SK-N-SH (cell line): ENCODE data around the gene PLD4. TPM values are rescaled to one million over a fixed set of nuclear protein-coding genes. Genes with fewer than 3 reads are reported as not detected.
"Not testable (repeated sequence)": the region's sequence is repeated elsewhere in the genome, so short reads cannot be mapped to it uniquely, and the experiment has no call there.

Experiments used
- CTCF ChIA-PET: fragments of 300-600, 350-600 bp; formaldehyde crosslinking; extraction: SDS; loops from one replicate; lab custom pipeline; 2021; lab: Yijun Ruan, JAX
- POLR2A ChIA-PET: fragments of 350-600 bp; sonication (Branson Sonifier 250); formaldehyde crosslinking; extraction: SDS; loops from one replicate; lab custom pipeline; 2020; ENCODE audit warnings: antibody characterized with exemption, inconsistent platforms; lab: Yijun Ruan, JAX
- DNase-seq: peaks from one replicate; pipeline ENCODE4 v3.0.0; 2012
- H2AFZ ChIP-seq: fragments of 200-600 bp; sonication (generic); 2 replicates; pipeline ENCODE4 v1.8.1; 2016; ENCODE audit warnings: antibody characterized with exemption, mild to moderate bottlenecking, low read depth
- H3F3A ChIP-seq: fragments of 200-600 bp; sonication (generic); replicated peaks from 2 replicates; pipeline ENCODE3; 2016; ENCODE audit warnings: antibody characterized with exemption, mild to moderate bottlenecking; ENCODE audit not compliant: insufficient read depth
- H3K27ac ChIP-seq, 2 experiments: fragments of 200-500 bp in 1 of 2; fragments of 200-600 bp in 1 of 2; sonication (Bioruptor generic) in 1 of 2; sonication (generic), shearing (Covaris generic) in 1 of 2; 2 replicates each; pipeline versions ENCODE4 v1.5.1 to v1.6.1; 2014 to 2016; ENCODE audit warnings: low read depth in 2 of 2, inconsistent platforms in 1 of 2, low read length in 1 of 2, mild to moderate bottlenecking in 1 of 2, mixed read lengths in 1 of 2
- H3K27me3 ChIP-seq: fragments of 200-600 bp; sonication (generic), shearing (Covaris generic); 2 replicates; pipeline ENCODE4 v1.6.1; 2016; ENCODE audit warnings: mixed run types; ENCODE audit not compliant: insufficient read depth
- H3K36me3 ChIP-seq, 2 experiments: fragments of 200-500 bp in 1 of 2; fragments of 200-600 bp in 1 of 2; sonication (Bioruptor generic) in 1 of 2; sonication (generic) in 1 of 2; replicated peaks in 1 of 2; 2 replicates each; pipeline versions ENCODE3 to v1.5.1; 2014 to 2016; ENCODE audit warnings: low read length in 1 of 2, mild to moderate bottlenecking in 1 of 2; ENCODE audit not compliant: insufficient read depth in 2 of 2, control insufficient read depth in 1 of 2
- H3K4me1 ChIP-seq, 2 experiments: fragments of 200-500 bp in 1 of 2; fragments of 200-600 bp in 1 of 2; sonication (Bioruptor generic) in 1 of 2; sonication (generic), shearing (Covaris generic) in 1 of 2; 2 replicates each; pipeline versions ENCODE4 v1.5.1 to v1.6.1; 2014 to 2016; ENCODE audit warnings: low read depth in 1 of 2, low read length in 1 of 2, mixed run types in 1 of 2; ENCODE audit not compliant: insufficient read depth in 2 of 2, control insufficient read depth in 1 of 2
- H3K4me2 ChIP-seq: fragments of 200-600 bp; sonication (generic), shearing (Covaris generic); 2 replicates; pipeline ENCODE4 v1.6.1; 2017; ENCODE audit warnings: mixed run types
- H3K4me3 ChIP-seq, 2 experiments: fragments of 200-500 bp in 1 of 2; fragments of 200-600 bp in 1 of 2; sonication (Bioruptor generic) in 1 of 2; sonication (generic), shearing (Covaris generic) in 1 of 2; 2 replicates each; pipeline versions ENCODE4 v1.5.1 to v1.8.1; 2014 to 2016; ENCODE audit warnings: low read depth in 2 of 2, inconsistent platforms in 1 of 2, low read length in 1 of 2, mild to moderate bottlenecking in 1 of 2, mixed read lengths in 1 of 2, moderate library complexity in 1 of 2
- H3K79me2 ChIP-seq: fragments of 200-600 bp; sonication (generic); 2 replicates; pipeline ENCODE4 v1.8.1; 2017; ENCODE audit warnings: mild to moderate bottlenecking; ENCODE audit not compliant: insufficient read depth
- H3K9ac ChIP-seq: fragments of 200-600 bp; sonication (generic); 2 replicates; pipeline ENCODE4 v1.6.1; 2017; ENCODE audit warnings: mixed run types
- H3K9me2 ChIP-seq: fragments of 200-600 bp; sonication (generic); 2 replicates; pipeline ENCODE4 v1.6.1; 2017; ENCODE audit warnings: mixed run types
- H3K9me3 ChIP-seq: fragments of 200-600 bp; sonication (generic); 2 replicates; pipeline ENCODE4 v1.6.1; 2017; ENCODE audit warnings: mixed run types, mild to moderate bottlenecking, moderate library complexity
- H4K20me1 ChIP-seq: fragments of 200-600 bp; sonication (generic); 2 replicates; pipeline ENCODE4 v1.6.1; 2017; ENCODE audit warnings: mild to moderate bottlenecking, mixed run types; ENCODE audit not compliant: insufficient read depth
- CHD2 ChIP-seq: fragments of 150-350 bp; IDR thresholded peaks from 2 replicates; pipeline ENCODE4 v1.6.1; 2018; ENCODE audit warnings: low read length; ENCODE audit not compliant: partially characterized antibody
- FOXJ3 ChIP-seq: sonication (generic); formaldehyde crosslinking; IDR thresholded peaks from 2 replicates; pipeline ENCODE4 v1.5.1; 2020; ENCODE audit warnings: mild to moderate bottlenecking, missing genetic modification reagents
- FOXM1 ChIP-seq: IDR thresholded peaks from 2 replicates; pipeline ENCODE4 v1.4.0; 2012; ENCODE audit warnings: low read depth, mild to moderate bottlenecking
- GABPA ChIP-seq: IDR thresholded peaks from 2 replicates; pipeline ENCODE4 v1.4.0; 2012; ENCODE audit warnings: low read depth, mild to moderate bottlenecking
- MEF2A ChIP-seq: IDR thresholded peaks from 2 replicates; pipeline ENCODE4 v1.4.0; 2012; ENCODE audit warnings: low read depth, borderline replicate concordance
- NFIC ChIP-seq: IDR thresholded peaks from 2 replicates; pipeline ENCODE4 v1.4.0; 2012; ENCODE audit warnings: borderline replicate concordance
- NRF1 ChIP-seq: IDR thresholded peaks from 2 replicates; pipeline ENCODE4 v1.6.1; 2012; ENCODE audit warnings: low read depth, mild to moderate bottlenecking, low read length
- RAD21 ChIP-seq: IDR thresholded peaks from 2 replicates; pipeline ENCODE4 v1.6.1; 2012; ENCODE audit warnings: mild to moderate bottlenecking, low read length
- SIN3A ChIP-seq: IDR thresholded peaks from 2 replicates; pipeline ENCODE4 v1.6.1; 2012; ENCODE audit warnings: low read depth, mild to moderate bottlenecking, low read length, moderate library complexity, borderline replicate concordance
- SMC3 ChIP-seq: IDR thresholded peaks from 2 replicates; pipeline ENCODE4 v1.6.1; 2012; ENCODE audit warnings: low read depth, low read length, improper control_type of control experiment
- YY1 ChIP-seq: IDR thresholded peaks from 2 replicates; pipeline ENCODE4 v1.4.0; 2012; ENCODE audit warnings: low read depth, mild to moderate bottlenecking
- WGBS: methylation state at CpG from one replicate; pipeline ENCODE4 v1.1.6; 2017; ENCODE audit warnings: low lambda C conversion rate; 5-methylcytosine and 5-hydroxymethylcytosine counted together
- polyA plus RNA-seq, 3 experiments: library from polyadenylated mRNA; depleted of rRNA; stranded (reverse); fragments of >200 nt; gene quantifications; 2 replicates each; pipeline ENCODE4 v1.2.3, GENCODE V29; 2012
- TF ChIP-seq, protein P1 (sequence below): fragments of 200-600 bp; sonication (generic); IDR thresholded peaks from 2 replicates; pipeline ENCODE4 v1.6.1; 2017; ENCODE audit warnings: antibody characterized with exemption, mild to moderate bottlenecking, moderate library complexity

PLD4 gene
- polyA plus RNA-seq, 1 of the 3 experiments (the other 2 are of a cell fraction): 0.02 TPM

DNA sequence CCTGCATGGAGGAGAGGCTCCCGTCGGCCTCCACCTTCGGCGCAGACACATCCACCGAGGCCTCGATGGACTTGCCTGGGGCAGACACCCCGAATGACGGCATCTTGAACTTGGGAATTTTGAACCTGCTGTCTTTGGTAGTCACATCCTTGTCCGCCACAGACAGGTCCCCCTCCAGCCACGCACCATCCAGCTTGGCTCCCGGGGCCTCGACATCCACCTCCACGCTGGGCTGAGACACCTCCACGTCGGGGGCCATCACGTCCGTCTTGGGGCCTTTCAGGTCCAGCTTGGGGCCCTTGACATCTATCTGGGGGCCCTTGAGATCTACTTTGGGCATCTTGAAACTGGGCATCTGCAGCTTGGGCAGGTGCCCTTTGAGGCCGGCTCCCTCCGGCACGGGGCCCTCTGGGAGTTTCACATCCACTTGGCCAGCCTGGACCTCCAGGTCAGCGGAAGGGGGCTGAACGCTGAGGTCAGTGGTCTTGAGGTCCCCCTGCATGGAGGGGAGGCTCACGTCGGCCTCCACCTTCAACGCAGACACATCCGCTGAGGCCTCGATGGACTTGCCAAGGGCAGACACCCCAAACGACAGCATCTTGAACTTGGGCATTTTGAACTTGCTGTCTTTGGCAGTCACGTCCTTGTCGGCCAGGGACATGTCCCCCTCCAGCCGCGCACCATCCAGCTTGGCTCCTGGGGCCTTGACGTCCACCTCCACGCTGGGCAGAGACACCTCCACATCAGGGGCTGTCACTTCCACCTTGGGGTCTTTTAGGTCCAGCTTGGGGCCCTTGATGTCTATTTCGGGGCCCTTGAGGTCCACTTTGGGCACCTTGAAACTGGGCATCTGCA lies 23.4 kb downstream of the PLD4 start:
- H3K9me3 ChIP-seq, H3K27ac ChIP-seq, H4K20me1 ChIP-seq, POLR2A ChIA-PET, H3K4me3 ChIP-seq, H3K4me2 ChIP-seq, H3K4me1 ChIP-seq, H2AFZ ChIP-seq, H3F3A ChIP-seq, H3K79me2 ChIP-seq, DNase-seq, H3K27me3 ChIP-seq, H3K9me2 ChIP-seq, H3K9ac ChIP-seq: not testable (repeated sequence)
- CTCF ChIA-PET: interaction anchor here (0.6 to 1.1 kb wide), 2 partner anchors 14 to 143 kb away, joined by 3 to 4 read pairs; no protein-coding TSS in a partner anchor
- H3K36me3 ChIP-seq: peaks cover 4 to 11% of the 10 kb centered on the region in 2 experiments
- WGBS: 93% methylated on average over 21 of the region's 35 CpGs

DNA sequence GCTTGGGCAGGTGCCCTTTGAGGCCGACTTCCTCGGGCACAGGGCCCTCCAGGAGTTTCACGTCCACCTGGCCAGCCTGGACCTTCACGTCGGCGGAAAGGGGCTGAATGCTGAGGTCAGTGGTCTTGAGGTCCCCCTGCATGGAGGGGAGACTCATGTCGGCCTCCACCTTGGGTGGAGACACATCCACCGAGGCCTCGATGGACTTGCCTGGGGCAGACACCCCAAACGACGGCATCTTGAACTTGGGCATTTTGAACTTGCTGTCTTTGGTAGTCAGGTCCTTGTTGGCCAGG lies 24.0 kb downstream of the PLD4 start:
- H2AFZ ChIP-seq: no peak overlapping the region
- no peak overlapping the region for H3K4me2 ChIP-seq
- POLR2A ChIA-PET: no interaction called here
- H3K9me2 ChIP-seq: no peaks in the 10 kb centered on the region
- H3K79me2 ChIP-seq: no peaks in the 10 kb centered on the region
- H3K36me3 ChIP-seq: peaks cover 4 to 11% of the 10 kb centered on the region in 2 experiments
- TF ChIP-seq NFIC (no peak), MEF2A (no peak), SMC3 (no peak), NRF1 (no peak), GABPA (no peak), RAD21 (no peak), YY1 (no peak), FOXM1 (no peak), CHD2 (no peak), SIN3A (no peak), FOXJ3 (CRISPR knock-in tag) (no peak)
- TF ChIP-seq, protein P1, sequence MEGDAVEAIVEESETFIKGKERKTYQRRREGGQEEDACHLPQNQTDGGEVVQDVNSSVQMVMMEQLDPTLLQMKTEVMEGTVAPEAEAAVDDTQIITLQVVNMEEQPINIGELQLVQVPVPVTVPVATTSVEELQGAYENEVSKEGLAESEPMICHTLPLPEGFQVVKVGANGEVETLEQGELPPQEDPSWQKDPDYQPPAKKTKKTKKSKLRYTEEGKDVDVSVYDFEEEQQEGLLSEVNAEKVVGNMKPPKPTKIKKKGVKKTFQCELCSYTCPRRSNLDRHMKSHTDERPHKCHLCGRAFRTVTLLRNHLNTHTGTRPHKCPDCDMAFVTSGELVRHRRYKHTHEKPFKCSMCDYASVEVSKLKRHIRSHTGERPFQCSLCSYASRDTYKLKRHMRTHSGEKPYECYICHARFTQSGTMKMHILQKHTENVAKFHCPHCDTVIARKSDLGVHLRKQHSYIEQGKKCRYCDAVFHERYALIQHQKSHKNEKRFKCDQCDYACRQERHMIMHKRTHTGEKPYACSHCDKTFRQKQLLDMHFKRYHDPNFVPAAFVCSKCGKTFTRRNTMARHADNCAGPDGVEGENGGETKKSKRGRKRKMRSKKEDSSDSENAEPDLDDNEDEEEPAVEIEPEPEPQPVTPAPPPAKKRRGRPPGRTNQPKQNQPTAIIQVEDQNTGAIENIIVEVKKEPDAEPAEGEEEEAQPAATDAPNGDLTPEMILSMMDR: no peak
- H3K9ac ChIP-seq: no peak overlapping the region
- WGBS: 90% methylated on average over 7 of the region's 11 CpGs
- no peak overlapping the region for H3K4me3 ChIP-seq
- no peaks in the 10 kb centered on the region for H3F3A ChIP-seq
- H4K20me1 ChIP-seq: no peaks in the 10 kb centered on the region
- DNase-seq: no peak
- no peak overlapping the region for H3K27ac ChIP-seq
- no peaks in the 10 kb centered on the region for H3K9me3 ChIP-seq
- H3K27me3 ChIP-seq: no peaks in the 10 kb centered on the region
- CTCF ChIA-PET: interaction anchor here (0.6 to 1.3 kb wide), 4 partner anchors 14 to 143 kb away, joined by 3 to 4 read pairs (median 4); no protein-coding TSS in a partner anchor
- no peaks in the 10 kb centered on the region for H3K4me1 ChIP-seq

DNA sequence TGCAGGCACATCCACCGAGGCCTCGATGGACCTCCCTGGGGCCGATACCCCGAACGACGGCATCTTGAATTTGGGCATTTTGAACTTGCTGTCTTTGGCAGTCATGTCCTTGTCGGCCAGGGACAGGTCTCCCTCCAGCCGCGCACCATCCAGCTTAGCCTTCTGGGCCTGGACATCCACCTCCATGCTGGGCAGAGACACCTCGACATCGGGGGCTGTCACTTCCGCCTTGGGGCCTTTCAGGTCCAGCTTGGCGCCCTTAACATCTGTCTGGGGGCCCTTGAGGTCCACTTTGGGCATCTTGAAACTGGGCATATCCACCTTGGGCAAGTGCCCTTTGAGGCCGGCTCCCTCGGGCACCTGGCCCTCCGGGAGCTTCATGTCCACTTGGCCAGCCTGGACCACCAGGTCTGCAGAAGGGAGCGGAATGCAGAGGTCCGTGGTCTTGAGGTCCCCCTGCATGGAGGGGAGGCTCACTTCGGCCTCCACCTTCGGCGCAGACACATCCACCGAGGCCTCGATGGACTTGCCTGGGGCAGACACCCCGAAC lies 24.8 kb downstream of the PLD4 start:
- H4K20me1 ChIP-seq, H3K27me3 ChIP-seq, H3K27ac ChIP-seq, DNase-seq, H3K4me2 ChIP-seq, H3K4me3 ChIP-seq, H3K9me3 ChIP-seq, POLR2A ChIA-PET, H3F3A ChIP-seq, H3K9ac ChIP-seq, H3K79me2 ChIP-seq, H2AFZ ChIP-seq, H3K9me2 ChIP-seq, H3K4me1 ChIP-seq: not testable (repeated sequence)
- CTCF ChIA-PET: interaction anchor here (1.0 to 1.3 kb wide), 2 partner anchors 24 to 26 kb away, joined by 3 to 4 read pairs; no protein-coding TSS in a partner anchor
- H3K36me3 ChIP-seq: peaks cover 4 to 19% of the 10 kb centered on the region in 2 experiments
- WGBS: 92% methylated on average over 14 of the region's 24 CpGs
